Measurements from ENCODE around the gene MCTP2.
A peak's percentile ranks its signal among the peaks of the same experiment; 100 is the strongest.

The MCTP2 gene

DNA sequence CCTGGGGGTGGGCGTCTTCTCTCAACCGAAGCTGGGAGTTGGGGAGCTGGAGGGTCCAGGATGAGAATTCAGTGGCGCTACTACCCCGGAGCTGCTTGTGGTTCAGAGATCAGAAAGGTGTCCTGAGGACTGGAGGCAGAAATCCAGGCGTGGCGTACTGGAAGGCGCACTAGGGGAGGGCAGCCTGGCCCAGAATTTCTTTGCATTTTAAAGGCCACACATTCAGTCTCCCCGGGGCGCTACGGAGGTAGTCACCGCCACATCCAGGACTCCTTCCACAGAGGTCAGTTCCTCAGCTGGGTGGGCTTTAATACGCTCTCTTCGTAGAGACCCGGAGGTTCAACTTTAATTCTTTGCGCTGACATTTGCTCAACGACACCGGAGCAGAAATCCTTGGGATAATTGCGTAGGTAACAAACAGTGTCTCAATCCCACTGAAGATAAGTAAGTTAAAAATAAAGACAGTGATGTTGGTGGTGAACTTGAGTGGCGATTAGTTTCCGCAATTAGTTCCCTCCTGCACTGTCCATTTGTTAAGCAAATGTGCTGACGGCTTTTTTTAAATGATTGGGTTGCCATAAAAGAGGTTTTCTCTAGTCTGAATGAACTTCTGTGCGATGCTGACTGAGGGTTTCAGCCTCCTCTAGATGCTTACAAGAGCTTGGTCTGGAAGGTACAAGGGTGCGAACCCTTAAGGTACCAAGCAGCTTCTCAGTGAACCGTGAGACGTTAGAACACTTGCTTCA is 535 bp downstream of the MCTP2 start:
- peak in 1 of 2 experiments; percentile 31 for DNase-seq (ENCODE audit: low read depth in 1 of 2, low spot score in 1 of 2)
- H3K27ac ChIP-seq (replicated peaks): peak overlapping the region; percentile 89
- no peaks in the 10 kb centered on the region for H3K27me3 ChIP-seq (ENCODE audit: insufficient read depth, poor library complexity, severe bottlenecking)
- TF ChIP-seq GABPA (IDR thresholded peaks at IDR 0.05; ENCODE audit: low read depth) (no peak), POLR2AphosphoS5 (IDR thresholded peaks at IDR 0.05; ENCODE audit: low read depth) (no peak), SPI1 (IDR thresholded peaks at IDR 0.05; ENCODE audit: borderline replicate concordance, low read depth) (no peak)
- TF ChIP-seq, protein P1, sequence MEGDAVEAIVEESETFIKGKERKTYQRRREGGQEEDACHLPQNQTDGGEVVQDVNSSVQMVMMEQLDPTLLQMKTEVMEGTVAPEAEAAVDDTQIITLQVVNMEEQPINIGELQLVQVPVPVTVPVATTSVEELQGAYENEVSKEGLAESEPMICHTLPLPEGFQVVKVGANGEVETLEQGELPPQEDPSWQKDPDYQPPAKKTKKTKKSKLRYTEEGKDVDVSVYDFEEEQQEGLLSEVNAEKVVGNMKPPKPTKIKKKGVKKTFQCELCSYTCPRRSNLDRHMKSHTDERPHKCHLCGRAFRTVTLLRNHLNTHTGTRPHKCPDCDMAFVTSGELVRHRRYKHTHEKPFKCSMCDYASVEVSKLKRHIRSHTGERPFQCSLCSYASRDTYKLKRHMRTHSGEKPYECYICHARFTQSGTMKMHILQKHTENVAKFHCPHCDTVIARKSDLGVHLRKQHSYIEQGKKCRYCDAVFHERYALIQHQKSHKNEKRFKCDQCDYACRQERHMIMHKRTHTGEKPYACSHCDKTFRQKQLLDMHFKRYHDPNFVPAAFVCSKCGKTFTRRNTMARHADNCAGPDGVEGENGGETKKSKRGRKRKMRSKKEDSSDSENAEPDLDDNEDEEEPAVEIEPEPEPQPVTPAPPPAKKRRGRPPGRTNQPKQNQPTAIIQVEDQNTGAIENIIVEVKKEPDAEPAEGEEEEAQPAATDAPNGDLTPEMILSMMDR (IDR thresholded peaks at IDR 0.05; ENCODE audit: insufficient read depth, low read length): no peak
- TF ChIP-seq, protein P2, sequence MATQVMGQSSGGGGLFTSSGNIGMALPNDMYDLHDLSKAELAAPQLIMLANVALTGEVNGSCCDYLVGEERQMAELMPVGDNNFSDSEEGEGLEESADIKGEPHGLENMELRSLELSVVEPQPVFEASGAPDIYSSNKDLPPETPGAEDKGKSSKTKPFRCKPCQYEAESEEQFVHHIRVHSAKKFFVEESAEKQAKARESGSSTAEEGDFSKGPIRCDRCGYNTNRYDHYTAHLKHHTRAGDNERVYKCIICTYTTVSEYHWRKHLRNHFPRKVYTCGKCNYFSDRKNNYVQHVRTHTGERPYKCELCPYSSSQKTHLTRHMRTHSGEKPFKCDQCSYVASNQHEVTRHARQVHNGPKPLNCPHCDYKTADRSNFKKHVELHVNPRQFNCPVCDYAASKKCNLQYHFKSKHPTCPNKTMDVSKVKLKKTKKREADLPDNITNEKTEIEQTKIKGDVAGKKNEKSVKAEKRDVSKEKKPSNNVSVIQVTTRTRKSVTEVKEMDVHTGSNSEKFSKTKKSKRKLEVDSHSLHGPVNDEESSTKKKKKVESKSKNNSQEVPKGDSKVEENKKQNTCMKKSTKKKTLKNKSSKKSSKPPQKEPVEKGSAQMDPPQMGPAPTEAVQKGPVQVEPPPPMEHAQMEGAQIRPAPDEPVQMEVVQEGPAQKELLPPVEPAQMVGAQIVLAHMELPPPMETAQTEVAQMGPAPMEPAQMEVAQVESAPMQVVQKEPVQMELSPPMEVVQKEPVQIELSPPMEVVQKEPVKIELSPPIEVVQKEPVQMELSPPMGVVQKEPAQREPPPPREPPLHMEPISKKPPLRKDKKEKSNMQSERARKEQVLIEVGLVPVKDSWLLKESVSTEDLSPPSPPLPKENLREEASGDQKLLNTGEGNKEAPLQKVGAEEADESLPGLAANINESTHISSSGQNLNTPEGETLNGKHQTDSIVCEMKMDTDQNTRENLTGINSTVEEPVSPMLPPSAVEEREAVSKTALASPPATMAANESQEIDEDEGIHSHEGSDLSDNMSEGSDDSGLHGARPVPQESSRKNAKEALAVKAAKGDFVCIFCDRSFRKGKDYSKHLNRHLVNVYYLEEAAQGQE (IDR thresholded peaks at IDR 0.05; ENCODE audit: insufficient replicate concordance, low read depth): no peak
- peak overlapping the region; percentile 82 for H3K4me3 ChIP-seq (replicated peaks; ENCODE audit: insufficient read depth, low read length)

DNA sequence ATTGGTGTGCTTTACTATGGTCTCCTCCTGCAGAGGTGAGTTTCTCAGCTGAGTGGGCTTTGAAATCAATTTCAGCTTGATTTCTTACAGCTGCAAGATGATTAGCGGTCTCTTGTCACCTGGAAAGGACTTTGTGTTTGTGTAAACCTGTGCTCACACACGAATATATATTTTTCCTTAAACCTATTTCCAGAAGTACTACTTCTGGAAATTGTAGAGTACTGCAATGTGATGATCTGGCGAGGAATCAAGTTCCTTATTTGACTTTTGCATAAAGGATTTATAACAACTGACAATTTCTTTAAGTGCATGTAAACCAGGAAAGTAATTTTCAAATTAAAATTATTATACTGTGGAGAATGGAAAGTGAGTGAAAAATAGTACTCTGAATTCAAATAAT is 2.1 kb downstream of the MCTP2 start:
- Histone ChIP-seq H3K27ac (replicated peaks) (no peak overlapping the region), H3K27me3 (ENCODE audit: insufficient read depth, poor library complexity, severe bottlenecking) (no peaks in the 10 kb centered on the region), H3K4me3 (replicated peaks; ENCODE audit: insufficient read depth, low read length) (no peak overlapping the region)
- DNase-seq (ENCODE audit: low read depth in 1 of 2, low spot score in 1 of 2): no peak
- TF ChIP-seq, protein P2 (IDR thresholded peaks at IDR 0.05; ENCODE audit: insufficient replicate concordance, low read depth): no peak
- TF ChIP-seq SPI1 (IDR thresholded peaks at IDR 0.05; ENCODE audit: borderline replicate concordance, low read depth) (no peak), POLR2AphosphoS5 (IDR thresholded peaks at IDR 0.05; ENCODE audit: low read depth) (no peak), GABPA (IDR thresholded peaks at IDR 0.05; ENCODE audit: low read depth) (no peak)
- TF ChIP-seq, protein P1 (IDR thresholded peaks at IDR 0.05; ENCODE audit: insufficient read depth, low read length): no peak

DNA sequence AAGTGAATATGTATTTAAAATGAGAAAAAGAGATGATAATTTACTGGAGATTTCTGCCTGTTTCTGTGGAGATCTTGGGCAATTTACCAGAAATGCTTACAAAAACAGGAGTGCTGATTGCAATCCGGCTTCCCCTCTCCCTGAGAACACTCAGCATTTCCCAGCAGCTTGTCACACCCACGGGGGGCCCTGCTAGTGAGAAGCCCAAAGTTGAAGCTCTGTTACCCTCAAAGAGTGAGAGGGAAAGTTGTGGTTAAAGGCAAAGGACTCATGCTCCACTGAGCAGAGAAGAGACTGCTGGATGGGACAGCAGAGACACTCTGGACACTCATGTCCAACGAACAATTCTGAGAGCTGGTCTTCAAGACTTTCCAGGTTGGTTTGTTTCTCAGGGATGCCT is 2.9 kb downstream of the MCTP2 start:
- no peaks in the 10 kb centered on the region for H3K27me3 ChIP-seq (ENCODE audit: insufficient read depth, poor library complexity, severe bottlenecking)
- peak in 1 of 2 experiments; percentile 26 for DNase-seq (ENCODE audit: low read depth in 1 of 2, low spot score in 1 of 2)
- H3K4me3 ChIP-seq (replicated peaks; ENCODE audit: insufficient read depth, low read length): no peak overlapping the region
- H3K27ac ChIP-seq (replicated peaks): no peak overlapping the region
- TF ChIP-seq GABPA (IDR thresholded peaks at IDR 0.05; ENCODE audit: low read depth) (no peak), POLR2AphosphoS5 (IDR thresholded peaks at IDR 0.05; ENCODE audit: low read depth) (no peak), SPI1 (IDR thresholded peaks at IDR 0.05; ENCODE audit: borderline replicate concordance, low read depth) (no peak)
- TF ChIP-seq, protein P2 (IDR thresholded peaks at IDR 0.05; ENCODE audit: insufficient replicate concordance, low read depth): no peak
- TF ChIP-seq, protein P1 (IDR thresholded peaks at IDR 0.05; ENCODE audit: insufficient read depth, low read length): no peak
